GM21723 (cell line): Measurements from ENCODE around the gene SND1.
"Not testable (repeated sequence)": the region's sequence is repeated elsewhere in the genome, so short reads cannot be mapped to it uniquely, and the experiment has no call there.

ENCODE experiments used
- ATAC-seq: cut with Tn5 transposase; IDR thresholded peaks from one replicate; pipeline ENCODE4 v1.9.1; 2021; ENCODE audit warnings: mild to moderate bottlenecking, moderate library complexity; ENCODE audit not compliant: unreplicated experiment

SND1 gene

DNA sequence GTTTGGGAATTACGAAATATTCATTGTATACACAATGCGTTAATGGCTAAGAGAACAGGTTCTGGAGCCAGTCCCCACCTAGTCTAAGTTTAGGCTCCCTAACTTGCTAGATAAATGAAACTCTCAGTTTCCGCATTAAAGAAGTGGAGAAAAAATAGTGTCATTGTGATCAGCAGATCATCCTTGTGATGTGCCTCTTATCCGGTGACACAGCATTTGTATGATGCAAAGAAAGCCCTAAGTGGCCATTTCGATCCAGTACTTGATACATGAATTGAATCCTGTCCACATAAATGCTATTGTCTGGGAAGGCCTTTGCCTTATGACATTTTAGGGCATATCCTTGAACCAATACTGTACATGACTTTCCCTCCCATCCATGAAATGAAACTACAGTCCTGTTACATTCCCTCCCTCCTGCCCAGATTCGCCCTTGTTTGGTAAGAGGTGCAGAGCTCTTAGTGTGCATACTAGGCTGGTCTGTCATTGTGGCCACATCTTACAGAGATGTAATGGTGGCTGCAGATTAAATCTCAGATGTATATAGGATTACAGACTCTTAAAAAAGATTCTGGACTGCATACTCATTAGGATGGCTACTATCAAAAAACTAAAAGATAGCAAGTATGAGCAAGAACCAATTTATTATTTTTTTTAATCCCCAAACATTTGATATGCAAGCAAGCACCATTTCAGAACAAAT is 298.4 kb downstream of the SND1 start:
- no peak for ATAC-seq

DNA sequence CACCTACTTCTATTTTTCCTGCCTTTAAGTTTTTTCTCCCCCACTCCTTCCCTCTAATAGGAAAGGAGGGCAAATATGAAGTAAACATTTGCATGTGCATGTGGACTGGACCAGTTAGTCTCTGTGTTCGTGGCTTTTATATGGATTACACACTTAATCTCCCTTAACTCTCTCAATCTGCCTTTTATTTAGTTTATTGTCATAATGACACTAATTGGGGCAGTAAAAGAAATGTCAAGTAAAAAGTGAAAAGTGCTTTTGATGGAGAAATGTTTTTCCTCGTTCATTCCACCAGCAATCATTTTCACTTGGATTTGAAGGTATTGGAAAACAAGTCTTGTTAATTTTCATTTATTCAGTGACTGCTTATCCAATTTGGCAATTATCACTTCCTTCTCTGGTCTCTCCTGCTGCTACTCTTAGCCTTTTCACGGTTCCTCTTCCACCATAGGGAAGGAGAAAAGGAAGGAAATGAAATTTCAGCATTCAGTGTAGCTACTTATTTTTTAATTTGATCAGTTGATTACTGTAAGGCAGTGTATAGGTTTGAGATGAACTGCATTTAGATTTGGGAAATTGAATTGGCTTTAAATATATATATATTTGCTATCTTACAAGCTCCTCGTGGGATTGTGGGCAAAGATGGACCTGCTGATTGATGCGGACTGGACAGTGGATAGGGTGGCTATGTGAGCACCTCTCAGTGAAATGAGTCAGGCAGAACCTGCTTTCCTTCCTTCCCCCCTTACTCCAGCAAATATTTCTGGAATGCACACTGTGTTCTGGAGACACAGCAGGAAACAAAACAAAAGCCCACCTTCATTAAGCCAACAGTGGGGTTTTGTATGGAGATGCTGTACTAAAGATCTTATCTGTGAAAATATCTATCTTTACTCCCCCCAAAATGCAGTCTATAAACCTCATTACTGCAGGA is 301.7 kb downstream of the SND1 start:
- no peak for ATAC-seq

DNA sequence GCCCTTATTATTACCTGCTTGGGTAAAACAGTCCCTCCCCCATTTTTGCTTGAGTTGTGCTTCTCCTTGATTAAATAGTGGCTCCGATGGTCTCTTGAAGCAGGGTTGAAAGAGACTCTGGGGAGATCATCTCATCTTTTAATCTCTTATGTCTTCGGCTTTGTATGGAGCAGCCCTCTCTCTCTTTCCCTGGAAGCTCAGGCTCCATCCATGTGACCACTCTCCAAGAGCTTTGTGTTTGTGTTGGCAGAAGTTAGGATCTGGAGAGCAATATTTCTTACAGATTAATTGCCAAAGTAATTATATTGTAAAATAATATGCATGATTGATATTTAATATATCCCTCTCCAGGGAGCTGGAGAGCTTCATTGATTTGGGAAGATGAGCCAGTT is 302.4 kb downstream of the SND1 start:
- no peak for ATAC-seq

DNA sequence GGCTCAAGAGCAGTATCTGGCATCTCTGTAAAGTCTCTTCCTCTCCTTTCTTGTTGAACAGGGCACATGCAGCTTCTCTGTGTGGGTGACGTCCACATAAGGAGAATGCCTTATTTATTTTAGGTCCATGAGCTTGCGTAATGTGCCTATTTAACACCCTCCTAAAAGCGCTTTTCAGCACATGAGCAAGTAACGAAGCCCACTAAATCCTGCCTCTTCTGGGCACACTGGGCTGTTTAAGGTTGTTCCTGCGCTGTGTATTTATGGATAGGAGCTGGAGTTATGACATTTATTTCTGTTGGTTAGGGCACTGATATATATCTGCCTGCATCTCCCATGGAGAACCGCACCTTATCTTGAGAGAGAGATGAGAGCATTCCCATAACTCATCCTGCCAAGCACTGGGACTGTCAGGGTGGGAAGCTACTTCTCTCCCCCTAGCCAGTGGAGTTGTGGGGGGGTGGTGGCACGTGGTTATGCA is 303.1 kb downstream of the SND1 start:
- ATAC-seq = no peak

DNA sequence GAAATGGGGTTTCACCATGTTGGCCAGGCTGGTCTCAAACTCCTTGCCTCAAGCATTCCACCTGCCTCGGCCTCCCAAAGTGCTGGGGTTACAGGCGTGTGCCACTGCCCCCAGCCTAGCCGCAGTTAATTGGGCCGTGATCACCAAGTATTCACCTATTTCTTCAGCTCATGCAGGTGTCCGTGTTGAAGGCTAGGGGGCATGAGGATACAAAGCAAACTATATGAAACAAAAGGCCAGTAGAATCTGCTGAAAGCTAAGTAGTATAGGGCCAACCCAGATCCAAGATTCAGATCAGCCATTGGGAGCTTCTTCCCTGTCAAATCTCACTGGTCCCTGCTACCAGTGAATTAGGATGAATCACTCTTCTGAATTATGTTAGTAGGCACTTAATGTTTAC is 305.9 kb downstream of the SND1 start:
- no peak for ATAC-seq

DNA sequence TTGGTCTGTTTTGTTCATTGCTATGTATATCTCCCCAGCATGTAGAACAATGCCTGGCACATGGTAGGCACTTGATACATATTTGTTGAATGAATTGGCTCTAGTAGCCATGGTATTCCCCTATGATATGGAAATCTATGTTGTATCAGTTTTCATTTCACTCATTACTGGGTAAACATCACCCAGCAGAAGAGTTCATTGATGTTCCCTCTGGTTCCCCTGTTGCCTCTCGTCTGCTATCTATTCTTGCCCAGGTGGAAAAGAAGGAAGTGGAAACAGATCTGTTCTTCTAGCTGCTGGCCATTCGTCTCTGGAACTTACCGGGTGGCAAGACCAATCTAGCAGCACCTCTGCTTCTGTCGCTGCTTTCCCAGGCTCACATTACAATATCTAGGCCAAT is 307.8 kb downstream of the SND1 start:
- peak; percentile 56 for ATAC-seq

DNA sequence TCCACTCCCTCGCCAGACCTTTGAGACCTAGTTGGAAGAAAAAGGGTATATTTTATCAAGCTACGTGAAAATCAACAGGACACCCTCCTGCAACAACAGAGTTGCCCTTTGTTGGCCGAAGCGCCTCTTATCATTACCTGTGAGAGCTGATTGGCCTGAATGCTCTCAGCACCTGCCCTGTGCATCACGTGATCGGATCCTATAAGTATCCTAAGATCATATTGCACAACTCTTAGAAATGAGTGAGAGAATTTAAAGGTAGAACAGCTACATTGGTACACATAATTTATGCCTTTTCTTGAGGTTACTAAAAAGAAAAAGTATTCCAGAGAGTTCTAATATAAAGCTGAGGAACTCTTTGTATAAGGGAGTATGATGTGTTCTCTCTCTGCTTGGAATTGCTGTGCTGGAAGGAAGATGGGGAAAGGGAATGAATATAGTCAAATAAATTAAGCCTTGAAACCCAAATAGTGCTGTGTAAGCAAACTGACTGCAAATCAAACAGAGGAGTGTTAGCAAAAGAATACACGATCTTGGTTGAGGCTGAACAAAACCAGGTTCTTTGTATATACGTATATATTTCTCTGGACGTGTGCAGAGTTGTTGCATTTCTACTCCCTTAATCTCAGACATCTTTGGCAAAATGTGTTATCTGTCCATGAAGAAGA is 309.9 kb downstream of the SND1 start:
- no peak for ATAC-seq

DNA sequence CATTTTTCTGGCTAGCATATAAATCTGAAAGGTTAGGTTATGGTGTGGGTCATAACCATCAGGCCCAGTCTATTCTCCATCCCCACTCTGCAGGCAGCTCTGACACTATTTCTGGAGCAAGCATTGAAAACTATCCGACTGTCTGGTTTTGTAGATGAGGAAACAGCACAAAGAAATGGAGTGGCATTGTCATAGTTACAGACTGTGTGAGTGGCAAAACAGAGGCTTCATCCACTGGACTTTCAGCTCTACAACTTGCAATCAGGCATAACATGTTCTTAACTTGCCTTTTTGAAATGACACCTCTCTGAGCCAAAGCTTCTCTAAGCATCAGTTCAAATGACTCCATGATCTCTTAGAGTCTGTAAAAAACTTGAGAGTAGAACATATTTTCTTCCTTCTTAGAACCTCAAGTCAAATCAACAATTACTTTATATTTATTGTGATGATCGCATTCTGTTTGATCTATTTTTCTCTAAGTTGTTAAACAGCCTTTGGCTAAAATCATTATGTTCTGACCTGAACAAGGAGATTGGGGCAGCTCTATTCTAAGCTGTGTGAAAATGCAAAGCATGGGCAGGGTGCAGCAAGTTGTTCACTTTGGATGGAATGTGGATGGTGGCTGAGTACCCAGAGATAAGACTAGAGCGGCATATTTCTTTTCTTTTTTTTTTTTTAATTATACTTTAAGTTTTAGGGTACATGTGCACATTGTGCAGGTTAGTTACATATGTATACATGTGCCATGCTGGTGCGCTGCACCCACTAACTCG is 310.8 kb downstream of the SND1 start:
- no peak for ATAC-seq

DNA sequence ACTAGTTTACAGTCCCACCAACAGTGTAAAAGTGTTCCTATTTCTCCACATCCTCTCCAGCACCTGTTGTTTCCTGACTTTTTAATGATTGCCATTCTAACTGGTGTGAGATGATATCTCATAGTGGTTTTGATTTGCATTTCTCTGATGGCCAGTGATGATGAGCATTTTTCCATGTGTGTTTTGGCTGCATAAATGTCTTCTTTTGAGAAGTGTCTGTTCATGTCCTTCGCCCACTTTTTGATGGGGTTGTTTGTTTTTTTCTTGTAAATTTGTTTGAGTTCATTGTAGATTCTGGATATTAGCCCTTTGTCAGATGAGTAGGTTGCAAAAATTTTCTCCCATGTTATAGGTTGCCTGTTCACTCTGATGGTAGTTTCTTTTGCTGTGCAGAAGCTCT is 311.9 kb downstream of the SND1 start:
- ATAC-seq = not testable (repeated sequence)

DNA sequence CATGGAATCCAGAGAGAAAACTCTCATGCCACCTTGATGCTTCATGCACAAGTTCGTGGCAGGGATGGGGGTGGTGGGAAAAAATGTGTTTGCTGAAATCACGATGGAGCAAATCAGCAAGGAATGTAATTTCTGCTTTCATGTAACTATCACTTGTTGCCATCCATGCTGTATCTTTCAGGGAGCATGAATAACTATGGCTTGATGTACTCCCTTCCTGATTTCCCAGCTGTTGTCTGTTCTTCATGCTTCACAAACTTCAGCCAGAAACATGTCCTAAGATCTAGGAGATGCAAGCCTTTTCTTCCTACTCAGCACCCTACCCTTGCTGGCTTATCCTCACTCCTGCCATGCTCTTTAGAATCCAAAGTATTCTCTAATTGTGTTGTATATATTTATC is 315.3 kb downstream of the SND1 start:
- no peak for ATAC-seq

DNA sequence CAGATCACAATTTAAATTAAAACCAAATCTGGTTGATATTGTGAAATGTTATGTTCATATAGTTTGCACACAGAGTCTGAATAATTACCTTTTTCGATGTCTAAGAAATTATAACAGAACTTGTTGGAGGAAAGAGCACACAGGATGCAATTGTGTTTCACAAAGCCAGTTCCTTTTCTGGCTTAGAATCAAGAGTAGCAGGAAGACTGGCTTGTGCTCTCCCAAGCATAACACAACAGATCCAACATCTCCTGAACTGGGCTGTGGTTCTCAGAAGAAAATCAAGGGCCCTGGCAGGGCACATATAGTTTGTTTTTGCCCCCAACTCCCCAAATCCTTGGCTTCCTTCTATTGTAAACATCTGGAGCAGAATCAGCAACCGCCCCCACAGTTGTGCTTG is 316.6 kb downstream of the SND1 start:
- no peak for ATAC-seq

DNA sequence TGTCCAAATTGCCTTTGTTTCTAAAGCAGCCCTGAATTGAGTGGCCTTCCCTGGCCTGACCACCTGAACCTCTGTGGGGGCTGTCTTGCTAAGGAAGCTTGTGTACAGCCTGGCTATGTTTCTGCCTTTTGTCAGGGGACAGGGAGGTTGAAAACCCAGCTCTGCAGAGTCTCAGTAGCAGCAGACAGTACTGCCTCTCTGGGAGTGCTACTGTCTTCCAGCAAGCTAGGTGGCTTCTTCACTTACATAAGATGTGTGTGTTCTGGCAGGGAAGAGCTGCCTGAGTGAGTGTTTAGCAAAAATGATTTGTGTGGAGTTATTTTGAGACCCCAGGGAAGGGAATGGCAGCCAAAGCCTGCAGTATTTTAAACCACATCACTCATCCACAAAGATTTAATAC is 321.8 kb downstream of the SND1 start:
- ATAC-seq = no peak

DNA sequence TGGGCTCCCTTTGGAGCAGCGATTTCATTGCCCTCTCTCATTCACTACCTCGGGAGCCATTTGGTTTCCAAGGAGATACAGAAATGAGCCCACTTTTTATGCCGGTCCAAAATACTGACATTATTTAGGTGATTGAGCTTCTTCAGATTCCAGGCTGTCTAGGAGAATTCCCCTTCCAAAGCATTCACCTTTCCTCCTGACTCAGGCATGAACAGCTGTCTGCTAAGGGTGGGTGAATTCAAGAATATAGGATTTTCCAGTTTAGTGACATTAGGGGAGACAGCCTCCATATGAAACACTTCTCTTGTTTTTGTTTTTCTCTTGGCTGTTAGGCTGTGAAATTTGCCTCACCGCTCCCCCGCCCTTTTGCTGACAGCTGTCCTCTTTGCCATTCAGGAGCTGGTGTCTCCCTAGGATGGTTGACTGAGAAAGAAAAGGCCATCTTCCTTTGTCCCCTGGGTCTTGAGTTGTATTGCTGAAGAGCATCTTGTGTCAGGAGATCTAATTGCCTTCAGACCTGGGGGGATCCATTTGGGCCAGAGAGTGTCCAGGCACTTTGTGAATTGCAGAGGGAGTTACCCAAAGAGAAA is 322.5 kb downstream of the SND1 start:
- no peak for ATAC-seq

DNA sequence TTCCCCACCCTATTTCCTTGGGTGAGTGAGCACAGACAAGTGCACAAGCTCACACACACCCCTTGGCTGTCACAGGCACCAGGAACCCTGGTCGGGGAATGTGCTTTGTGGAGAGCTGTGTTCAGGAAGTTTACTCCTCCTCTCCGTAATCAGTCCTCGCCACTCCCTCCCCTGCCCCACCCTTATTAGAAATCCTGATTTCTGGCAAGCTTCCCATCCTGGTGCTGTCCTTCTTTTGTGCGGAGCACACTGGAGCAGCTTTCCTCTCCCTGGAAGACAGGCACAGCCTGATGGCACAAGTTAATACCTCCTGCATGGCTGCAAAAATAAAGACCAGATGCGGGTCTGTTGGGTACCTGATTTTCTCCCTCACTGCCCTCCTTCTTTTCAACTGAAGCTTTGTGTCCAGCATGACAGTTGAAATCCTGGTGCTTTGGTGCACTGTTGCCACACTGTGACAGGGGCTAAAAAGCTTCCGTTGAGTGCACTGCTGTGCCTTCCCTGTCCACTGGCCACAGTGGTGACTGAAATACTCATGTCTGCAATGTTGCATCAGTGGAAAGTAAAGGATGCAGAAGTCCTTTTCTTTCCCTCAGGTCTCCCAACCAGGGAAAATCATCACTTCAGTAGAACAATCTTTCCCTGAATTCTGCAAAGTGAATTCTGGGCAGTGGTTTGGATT is 324.2 kb downstream of the SND1 start:
- ATAC-seq = no peak

DNA sequence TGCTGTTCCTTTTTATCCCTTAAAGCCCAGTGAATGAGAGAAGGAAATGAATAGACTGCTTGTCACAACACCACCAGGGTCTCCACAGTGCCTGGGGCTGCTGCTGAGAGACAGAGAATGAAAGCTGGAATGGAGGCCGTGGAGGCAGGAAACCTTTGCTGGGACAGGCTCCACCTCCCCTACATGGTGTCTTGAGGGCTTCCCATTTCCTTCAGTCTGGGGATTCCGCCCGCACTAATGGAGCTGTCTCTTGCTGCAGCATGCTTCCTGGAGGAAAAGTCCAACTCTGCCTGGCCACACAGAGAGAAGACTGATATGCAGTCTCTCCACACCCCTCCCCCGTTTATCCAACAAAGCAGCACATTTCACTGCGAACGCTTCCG is 324.7 kb downstream of the SND1 start:
- ATAC-seq = no peak

DNA sequence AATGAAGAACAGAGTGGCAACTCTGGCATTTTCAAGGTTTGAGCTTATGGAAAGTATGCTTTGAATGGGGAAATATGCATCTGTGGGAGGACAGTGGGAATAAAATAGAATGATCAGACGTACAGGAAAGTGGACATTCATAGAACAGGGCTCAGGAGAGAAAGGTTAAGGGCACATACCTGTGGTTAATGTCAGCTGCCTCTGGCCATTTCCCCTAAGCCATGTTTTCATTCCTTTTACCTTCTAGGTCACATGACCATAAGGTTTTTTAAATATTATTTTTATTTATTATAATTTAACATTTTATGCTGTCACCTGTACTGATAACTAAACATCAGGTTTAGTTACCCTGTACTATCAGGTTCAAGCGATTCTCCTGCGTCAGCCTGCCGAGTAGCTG is 326.4 kb downstream of the SND1 start:
- ATAC-seq = no peak

DNA sequence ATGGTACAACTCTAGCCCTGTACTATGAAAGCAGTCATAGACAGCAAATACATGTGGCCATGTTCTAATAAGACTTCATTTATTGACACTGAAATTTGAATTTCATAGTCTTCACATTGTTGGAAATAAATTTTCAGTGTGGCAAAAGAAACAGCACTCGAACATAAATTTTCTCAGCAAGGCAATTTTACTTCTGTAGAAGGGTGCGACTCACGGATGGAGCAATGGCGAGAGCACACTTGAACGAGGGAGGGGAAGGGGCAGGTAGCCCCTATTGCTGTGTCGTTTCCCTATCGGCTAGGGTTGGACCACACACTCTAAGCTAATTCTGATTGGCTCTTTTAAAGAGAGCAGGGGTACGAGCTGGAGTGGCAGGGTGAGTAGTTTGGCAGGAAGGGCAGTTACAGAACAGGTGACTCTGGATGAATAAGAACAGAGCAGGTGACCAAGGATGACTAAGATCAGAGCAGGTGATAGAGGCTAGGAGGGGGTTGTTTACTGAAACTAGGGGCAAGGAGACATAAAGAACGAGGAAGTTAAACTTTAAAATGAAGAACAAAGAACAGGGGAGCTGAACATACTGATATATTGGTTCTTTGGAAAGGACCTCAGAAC is 327.2 kb downstream of the SND1 start:
- ATAC-seq = no peak

DNA sequence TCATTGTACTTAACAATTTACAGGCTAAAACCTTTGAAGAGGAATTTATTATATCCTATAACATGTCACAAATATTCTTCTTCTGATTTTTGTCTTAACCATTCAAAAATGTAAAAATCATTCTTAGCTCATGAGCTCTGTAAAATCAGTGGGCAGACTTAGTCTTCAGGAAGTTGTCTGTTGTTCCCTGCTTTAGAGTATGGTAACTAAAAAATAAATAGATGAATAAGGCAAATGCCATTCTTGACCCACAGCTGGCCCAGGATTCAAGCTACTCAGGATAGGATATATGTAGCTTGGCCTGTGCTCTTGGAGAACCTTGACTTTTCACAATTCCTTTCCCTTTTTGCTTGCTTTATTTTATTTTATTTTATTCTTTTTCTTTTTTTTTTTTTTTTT is 327.7 kb downstream of the SND1 start:
- ATAC-seq = no peak

DNA sequence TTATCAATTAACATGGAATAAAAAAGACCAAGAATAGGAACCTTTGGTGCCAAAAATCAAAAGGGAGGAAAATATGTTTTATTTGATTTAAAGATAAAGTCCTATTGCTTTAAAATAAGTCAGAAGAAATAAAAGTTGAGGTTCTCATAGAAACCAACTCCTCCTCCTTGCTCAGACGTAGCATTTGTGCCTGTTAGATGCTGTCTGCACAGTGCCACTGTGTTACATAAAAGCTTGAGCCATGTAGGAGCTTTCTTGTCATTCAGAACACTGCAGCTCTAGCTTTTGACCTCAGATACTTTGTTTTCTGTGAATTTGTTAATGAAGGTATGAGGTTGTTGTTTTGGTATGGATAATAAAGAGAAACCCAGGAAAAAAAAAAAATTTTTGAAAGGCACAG is 328.9 kb downstream of the SND1 start:
- ATAC-seq = no peak

DNA sequence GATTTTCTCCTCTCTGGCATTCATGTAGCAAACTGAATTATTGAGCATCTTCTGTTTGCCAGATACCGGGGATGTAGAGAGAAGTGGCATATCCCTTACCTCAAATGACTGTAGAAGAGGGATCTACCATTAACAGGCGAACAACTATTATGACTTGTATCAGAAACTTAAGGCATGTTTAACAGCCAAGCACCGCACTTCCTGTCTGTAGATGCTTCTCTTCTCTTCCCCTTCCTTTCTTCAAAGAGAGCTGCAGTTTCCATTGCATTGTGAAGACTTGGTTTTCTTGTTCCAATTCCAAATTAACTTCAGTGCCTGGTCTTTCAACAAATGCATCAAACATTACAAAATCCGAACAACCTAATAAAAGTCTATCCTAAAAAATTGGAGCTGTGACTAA is 330.0 kb downstream of the SND1 start:
- no peak for ATAC-seq
